HG03108 (cell line): ENCODE results near the gene CRTC1.
"Not testable (repeated sequence)": the region's sequence is repeated elsewhere in the genome, so short reads cannot be mapped to it uniquely, and the experiment has no call there.

Source experiments
- ATAC-seq: cut with Tn5 transposase; IDR thresholded peaks from one replicate; pipeline ENCODE4 v1.9.1; 2021; ENCODE audit warnings: moderate library complexity; ENCODE audit not compliant: unreplicated experiment

Gene CRTC1

DNA sequence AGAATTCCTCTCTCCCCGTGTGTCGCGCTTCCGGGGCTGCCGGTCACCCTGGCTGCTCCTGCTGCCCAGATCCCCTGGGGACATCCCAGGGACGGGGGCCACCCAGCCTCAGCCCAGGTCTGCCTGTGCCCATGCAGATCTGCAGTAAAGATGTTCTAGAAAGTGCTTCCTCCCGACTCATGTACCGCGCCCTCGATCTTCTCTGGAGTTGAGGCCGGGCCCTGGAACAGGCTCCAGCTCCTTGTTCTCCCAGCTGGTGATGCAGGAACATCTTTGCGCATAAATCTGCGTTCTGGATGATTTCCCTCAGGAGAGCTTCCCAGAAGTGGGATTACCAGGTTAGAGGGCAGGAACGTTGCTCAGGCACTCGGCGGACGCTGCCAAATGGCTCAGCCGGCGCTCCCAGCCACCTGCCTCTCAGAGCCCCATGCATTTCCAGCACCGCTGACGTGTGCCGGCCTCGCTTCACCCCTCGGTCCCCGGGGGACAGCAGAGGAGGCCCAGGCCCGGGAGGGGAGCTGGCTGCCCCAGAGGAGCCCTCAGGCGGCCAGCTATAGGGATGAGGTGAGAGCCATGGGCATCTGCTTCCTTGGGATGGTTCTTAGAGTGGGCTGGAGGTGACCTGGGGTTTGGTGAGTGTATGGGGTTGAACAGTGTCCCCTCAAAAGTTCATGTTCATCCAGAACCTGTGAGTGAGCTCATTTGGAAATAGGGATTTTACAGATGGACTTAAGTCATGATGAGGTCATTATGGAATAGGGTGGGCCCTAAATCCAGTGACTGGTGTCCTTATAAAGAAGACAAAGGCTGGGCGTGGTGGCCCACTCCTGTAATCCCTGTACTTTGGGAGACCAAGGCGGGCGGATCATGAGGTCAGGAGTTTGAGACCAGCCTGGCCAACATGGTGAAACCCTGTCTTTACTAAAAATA, 42.6 kb downstream of the CRTC1 start:
- no peak for ATAC-seq

DNA sequence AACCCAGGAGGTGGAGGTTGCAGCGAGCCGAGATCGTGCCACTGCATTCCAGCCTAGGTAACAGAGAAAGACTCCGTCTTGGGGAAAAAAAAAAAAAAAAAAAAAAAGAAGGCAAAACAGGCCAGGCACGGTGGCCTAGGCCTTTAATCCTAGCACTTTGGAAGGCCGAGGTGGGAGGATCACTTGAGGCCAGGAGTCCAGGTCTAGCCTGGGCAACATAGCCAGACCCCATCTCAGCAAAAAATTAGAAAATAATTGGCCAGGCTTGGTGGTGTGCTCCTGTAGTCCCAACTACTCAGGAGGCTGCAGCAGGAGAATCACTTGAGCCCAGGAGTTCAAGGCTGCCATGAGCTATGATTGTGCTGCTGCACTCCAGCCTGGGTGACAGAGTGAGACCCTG, 43.4 kb downstream of the CRTC1 start:
- ATAC-seq = no peak

DNA sequence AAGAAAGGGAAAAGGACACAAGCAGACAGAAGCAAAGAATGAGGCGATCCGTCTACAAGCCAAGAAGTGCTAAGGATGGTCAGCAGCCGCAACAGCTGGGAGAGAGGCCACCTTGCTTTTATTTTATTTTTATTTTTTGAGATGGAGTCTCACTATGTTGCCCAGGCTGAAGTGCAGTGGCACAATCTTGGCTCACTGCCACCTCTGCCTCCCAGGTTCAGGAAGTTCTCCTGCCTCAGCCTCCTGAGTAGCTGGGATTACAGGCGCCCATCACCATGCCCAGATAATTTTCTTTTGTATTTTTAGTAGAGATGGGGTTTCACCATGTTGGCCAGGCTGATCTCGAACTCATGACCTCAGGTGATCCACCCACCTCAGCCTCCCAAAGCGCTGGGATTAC, 44.1 kb downstream of the CRTC1 start:
- not testable (repeated sequence) for ATAC-seq

DNA sequence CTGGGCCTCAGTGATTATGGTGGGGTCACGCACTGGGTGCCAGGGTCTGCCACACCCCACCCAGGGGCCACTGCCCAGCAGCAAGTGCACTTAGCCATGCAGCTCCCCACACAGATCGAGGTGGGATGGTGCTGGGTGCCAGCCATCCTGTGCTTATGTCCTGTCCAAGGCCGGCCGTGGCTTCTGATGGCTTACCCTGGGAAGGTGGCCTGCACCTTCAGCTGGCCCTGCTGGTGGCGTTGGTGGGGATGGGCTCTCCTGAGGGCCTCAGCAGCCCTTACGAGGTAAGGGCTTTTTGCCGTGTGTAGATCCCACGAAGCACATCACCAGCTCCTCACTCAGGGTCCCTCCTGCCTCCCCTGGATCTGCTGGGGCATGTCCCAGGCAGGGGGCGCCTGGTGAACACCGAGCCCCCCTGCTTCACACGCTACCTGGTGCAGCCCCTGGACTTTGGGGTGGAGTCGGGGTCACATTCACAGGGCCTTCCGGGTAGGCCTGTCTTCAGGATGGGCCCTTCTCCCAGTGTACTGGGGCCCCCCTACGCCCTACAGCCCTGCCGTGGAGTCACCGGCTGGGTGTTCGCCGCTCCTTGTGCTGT, 46.6 kb downstream of the CRTC1 start:
- no peak for ATAC-seq

DNA sequence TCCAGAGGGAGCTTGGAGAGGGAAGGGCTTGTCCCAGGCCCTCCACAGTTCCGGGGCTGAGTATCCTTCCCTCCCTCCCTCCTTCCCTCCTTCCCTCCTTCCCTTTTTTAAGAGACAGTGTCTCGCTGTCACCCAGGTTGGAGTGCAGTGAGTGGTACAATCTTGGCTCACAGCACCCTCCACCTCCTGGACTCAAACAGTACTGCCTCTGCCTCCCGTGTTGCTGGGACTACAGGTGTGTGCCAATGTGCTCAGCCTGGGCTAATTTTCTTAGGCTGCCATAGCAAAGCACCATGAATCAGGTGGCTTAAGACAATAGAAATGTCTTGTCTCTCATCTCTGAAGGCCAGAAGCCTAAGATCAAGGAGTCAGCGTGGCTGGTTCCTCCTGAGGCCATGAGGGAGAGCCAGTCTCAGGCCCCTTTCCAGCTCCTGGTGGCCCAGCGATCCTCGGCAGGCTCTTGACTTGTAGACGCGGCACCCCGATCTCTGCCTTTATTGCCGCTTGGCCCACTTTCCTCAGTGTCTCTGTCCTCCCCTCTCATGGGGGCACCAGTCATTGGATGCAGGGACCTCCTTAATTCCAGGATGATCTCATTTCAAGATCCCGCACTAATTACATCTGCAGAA, 47.5 kb downstream of the CRTC1 start:
- ATAC-seq = no peak

DNA sequence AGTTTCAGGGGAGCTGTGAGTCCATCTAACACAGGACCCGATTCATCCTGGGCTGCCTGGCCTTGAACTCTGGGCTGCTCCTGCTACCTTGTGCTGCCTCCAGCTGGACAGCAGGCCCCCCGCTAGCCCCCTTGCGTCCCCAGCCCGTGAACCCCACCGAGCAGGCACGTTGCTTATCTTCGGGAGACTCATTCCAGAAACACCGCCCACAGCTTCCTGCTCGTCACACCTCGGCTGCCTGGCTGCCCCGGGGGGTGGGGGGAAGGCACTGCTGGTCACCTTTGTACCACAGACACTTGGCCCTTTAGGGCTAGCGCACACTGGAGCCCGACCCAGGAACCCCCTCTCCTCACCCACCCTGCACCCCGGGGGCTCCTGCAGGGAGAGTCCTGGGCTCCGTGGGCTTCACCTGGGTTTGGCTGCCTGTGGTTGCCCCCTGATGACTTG, 48.1 kb downstream of the CRTC1 start:
- ATAC-seq = no peak

DNA sequence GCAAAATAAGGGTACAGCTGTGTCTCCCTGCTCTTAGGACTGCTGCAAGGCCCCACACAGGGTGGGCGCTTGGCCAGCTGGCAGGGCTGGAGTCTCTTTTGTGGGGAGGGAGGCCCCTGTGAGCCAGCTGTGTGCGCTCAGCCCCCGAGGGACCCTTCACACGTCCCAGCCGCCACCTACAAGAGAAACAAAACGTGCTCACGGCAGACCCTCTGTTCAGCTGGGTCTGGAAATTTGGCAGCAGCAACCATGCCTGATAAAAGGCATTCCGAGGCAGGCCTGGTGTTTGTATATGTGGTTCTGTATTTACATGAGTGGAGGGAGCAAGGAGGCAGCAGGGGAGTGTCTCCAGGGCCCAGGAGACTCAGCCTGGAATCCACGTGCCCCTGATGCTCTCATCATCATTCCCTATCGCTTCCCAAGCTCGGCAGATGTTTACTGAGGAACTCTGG, 49.7 kb downstream of the CRTC1 start:
- no peak for ATAC-seq

DNA sequence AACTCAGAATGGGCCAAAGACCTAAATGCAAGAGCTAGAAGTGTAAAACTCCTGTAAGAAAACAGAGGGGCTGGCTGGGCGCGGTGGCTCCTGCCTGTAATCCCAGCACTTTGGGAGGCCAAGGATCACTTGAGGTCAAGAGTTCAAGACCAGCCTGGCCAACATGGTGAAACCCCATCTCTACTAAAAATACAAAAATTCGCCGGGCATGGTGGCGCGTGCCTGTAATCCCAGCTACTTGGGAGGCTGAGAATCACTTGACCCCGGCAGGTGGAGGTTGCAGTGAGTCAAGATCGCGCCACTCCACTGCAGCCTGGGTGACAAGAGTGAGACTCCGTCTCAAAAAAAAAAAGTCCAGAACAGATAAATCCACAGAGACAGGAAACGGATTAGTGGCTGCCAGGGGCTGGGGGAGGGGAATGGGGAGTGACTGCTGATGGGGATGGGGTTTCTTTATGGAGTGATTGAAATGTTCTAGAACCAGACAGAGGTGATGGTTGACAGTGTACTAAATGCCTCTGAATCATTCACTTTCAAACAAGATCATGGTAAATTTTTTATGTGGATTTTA, 50.4 kb downstream of the CRTC1 start:
- ATAC-seq = not testable (repeated sequence)

DNA sequence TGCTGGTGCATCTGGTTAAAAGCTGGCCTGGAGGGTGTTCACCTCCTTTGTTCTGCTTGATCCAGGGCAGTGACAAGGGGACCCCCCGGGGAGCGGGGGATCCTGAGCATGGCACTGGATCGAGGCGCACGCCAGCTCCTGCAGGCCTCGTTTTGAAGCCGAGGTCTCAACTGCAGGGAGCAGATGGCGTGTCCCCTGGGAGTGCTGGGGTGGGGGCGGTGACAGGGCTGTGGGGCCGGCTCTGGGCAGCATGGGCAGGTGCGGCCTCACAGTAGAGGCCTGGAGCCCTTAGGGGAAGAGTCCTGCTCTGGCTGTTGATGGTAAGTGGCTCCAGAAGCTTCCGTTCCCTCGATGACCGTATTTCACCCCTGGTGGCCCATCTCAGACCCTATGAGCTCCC, 51.8 kb downstream of the CRTC1 start:
- ATAC-seq = no peak

DNA sequence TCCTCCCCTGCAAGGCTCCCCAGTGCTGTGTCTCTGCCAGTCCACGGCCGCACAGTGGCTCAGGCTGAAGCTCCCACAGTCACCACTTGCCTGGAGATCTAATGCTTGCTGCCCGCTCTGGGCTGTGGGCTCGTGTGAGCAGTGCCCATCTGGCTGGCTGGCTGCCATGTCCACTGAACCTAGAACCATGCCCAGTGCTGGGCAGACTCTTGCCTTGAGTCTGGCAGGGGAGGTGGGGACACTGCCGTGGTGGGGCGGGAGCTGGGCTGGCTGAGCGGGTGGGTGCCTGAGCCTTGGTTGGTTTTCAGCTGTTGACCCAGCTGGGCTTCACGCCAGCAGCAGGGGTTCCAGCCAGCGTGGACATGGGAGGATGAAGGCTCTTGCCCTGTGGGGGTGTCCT, 52.3 kb downstream of the CRTC1 start:
- ATAC-seq = no peak

DNA sequence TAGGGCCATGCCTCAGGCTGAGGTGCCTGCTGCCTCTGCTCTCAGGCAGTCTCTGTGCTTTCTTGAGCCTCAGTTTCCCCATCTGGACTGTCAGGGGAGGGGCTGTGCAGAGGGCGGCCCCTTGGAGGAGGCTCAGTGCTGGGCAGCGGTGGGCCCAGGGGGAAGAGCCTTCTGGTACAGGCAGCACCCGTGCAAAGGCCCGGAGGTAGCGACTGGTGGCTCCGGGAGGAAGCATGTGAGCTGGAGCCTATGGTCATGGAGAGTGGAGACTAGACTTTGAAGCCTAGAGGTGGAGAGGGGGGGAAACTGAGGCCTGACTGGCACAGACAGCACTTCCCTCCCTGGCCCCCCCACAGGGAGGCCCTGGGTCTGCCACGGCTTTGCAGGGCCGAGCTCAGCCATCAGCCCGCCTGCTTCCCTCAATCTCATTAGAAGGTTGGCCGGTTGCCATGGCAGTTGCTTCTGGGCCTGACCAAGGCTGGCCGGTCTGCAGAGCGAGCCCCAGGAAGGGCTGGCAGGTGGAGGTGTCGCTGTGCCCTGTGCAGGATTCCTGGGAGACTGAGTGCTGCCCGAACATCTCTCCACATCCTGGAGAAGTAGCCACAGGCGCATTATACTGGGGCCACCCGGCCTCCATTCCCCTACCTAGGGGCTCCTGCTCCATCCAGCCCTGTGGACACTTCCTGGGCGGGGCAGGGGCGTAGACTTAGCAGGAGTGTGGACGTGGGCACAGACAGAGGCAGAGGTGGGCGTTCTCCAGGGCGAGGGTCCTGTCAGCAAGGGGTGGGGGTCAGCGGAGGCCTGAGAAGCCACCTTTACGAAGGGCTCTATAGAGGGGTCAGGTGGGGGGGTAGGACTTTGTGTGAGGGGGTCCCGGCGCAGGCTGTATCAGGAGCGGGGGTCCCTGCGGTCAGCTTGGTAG, 53.2 kb downstream of the CRTC1 start:
- ATAC-seq = no peak

DNA sequence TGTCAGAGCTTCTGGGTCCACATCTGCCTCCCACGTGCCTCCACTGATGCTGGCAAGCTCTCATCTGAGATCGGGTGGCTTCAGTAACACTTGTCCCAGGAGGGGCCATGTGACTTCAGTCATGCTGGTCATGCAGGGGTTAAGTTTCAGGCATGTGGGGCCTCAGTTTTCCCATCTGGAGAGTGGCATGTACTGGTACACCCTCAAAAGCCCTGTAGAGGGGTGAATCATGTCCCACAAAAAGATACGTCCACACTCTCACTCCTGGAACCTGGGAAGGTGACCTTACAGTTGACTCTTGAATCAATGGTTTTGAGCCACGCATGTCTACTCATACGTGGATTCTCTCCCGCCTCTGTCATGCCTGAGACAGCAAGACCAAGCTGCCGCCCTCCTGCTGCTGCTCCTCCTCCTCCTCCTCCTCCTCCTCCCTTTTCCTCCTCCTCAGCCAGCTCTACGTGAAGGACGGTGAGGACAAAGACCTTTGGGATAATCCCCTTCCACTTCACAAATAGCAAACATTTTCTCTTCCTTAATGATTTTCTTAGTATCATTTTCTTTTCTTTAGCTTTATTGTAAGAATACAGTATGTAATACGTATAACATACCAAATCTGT, 54.0 kb downstream of the CRTC1 start:
- no peak for ATAC-seq

DNA sequence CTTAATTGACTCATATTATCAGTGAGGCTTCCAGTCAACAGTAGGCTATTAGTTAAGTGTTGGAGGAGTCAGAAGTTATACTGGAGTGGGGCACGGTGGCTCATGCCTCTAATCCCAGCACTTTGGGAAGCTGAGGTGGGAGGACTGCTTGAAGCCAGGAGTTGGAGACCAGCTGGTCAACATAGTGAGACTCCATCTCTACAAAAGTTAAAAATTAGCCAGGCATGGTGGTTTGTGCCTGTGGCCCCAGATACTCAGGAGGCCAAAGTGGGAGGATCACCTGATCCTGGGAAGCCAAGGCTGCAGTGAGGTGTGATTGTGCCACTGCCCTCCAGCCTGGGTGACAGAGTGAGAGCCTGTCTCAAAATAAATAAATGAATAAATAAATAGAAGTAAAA, 54.5 kb downstream of the CRTC1 start:
- no peak for ATAC-seq

DNA sequence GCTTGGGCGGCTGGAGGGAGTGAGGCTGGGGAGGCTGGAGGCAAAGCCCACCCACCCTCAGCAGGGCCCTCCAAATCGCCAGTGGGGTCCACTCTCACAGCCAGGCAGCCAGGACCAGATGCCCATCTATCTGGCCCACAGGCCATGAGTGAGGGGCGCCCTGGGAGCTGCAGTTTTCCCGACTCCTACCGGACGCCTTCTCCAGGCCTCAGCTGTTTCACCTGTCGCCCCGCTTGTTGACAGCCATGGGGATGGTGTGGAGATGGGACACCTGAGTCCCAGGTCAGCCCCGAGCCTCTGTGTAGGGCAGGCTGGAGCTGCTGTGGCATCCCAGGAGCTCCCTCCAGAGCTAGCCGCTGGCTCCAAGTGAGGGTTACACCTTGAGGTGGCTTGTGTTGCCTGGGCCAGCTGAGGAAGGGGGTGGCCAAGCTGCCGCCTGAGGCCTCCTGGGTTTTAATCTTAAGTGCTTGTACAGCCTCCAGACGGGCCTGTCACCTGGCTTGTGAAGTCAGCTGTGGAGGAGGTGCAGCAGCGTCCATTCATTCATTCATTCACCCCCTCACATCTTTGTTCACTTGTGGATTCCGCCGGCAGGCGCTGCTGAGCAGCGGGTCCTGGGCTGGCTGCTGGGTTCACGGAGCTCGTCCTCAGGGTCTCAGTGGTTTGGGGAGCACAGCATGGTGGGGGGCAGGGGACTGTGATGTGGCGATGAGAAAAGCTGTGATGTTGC, 55.6 kb downstream of the CRTC1 start:
- no peak for ATAC-seq

DNA sequence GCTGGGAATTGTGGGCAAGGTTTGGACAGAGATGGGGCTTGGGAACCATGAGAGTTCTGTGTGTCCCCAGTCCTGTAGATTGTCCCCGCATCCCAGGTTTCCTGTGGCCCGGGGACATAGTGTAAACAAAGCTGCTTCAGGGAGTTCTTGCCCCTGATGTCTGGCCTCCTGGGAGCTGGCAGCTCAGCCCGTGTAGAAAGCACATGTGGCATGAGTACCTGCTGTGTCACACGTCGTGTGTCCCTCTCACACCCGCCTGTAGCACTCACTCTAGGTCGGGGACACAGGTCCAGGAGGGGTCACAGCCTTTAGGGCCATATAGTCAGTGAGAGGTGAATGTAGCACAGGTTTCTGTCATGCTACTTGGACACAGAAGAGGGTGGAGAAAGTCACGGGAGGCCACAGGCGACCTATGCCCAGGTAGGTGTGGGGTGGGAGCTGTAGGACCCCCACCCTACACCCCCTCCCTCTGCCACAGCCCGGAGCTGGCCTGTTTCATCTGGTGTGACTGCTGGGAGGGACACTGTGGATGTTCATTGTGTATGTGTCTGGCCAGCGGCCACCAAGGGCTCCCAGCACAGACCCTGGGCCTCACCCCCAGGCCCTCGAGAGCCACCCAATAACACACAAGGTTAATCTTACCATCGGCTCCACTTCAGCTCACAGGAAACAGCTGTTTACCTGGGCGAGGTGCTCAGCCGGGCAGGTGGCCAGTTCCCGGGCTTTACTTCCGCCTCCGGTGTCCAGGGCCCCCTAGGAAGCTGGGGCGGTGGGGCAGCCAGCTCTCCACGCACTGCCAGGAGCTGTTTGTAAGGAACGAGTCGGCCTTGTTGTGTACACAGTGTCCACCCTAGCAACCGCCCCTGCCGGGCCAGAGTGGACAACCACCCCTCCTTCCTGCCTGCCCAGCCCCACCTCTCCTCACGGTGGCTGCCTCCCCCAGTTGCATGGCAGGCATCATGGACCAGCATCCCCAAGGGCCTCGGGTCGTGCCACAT, 57.9 kb downstream of the CRTC1 start:
- no peak for ATAC-seq

DNA sequence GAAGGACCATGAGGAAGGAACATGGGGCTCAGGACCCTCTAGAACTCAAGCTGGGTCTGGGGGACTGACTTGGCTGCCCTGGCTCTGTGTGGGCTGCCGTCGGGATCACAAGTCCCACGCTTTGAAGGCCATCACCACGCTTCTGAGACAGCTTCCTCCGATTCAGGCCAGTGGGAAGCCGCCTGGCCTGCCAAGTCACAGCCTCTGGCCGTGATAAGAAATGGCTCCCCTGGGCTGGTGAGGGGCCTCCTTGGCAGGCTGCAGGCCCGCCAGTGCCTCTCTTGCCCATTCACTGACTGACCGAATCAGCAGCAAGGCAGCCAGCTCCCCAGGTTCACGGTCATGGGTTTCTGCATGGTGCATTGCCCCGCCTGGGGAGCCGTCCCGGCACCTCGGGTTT, 58.8 kb downstream of the CRTC1 start:
- ATAC-seq = no peak

DNA sequence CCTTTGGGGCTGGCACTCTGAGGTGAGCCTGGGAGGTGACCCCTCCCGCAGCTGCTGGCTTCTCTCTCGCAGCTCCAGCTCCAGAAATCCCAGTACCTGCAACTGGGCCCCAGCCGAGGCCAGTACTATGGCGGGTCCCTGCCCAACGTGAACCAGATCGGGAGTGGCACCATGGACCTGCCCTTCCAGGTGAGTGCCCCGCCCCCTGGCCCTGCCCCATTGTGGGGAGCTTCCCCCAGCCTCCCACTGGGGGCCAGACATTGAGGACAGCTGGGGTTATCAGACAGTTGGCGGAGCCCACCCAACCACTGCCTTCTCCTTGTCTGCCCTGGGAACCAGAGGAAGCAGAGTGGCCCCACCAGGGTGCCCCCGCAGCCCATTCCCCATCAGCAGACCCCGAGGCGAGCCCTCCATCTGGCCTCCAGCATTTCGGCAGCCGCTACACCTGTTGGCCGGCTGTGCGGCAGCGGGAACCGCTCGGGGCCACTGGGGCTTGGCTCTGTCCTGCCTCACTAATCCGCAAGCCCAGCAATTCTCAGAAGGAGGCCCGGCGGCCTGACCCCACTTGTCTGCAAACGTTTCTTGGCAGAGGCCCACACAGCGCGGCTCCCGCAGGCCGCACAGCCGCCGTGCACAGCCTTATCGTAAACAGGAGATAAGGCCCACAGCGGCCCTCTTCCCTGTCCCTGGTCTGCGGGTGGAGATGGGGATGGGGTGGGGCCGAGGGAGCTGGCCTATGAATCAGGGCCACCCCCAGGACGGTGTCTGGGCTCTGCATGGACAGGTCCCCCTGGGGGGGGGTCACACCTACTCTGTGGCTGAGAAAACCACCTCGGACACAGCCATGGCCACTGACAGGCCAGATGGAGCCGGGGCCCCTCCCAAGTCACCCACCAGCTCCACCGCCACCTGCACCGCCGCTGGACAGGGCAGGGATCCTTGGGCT, 59.6 kb downstream of the CRTC1 start:
- ATAC-seq = no peak
